ENCODE measurements around the gene PPP1R8. TPM values are rescaled to one million over a fixed set of nuclear protein-coding genes. Genes with fewer than 3 reads are reported as not detected.
"Not testable (repeated sequence)": the region's sequence is repeated elsewhere in the genome, so short reads cannot be mapped to it uniquely, and the experiment has no call there.

Gene PPP1R8
- 51.9 TPM for total RNA-seq

DNA sequence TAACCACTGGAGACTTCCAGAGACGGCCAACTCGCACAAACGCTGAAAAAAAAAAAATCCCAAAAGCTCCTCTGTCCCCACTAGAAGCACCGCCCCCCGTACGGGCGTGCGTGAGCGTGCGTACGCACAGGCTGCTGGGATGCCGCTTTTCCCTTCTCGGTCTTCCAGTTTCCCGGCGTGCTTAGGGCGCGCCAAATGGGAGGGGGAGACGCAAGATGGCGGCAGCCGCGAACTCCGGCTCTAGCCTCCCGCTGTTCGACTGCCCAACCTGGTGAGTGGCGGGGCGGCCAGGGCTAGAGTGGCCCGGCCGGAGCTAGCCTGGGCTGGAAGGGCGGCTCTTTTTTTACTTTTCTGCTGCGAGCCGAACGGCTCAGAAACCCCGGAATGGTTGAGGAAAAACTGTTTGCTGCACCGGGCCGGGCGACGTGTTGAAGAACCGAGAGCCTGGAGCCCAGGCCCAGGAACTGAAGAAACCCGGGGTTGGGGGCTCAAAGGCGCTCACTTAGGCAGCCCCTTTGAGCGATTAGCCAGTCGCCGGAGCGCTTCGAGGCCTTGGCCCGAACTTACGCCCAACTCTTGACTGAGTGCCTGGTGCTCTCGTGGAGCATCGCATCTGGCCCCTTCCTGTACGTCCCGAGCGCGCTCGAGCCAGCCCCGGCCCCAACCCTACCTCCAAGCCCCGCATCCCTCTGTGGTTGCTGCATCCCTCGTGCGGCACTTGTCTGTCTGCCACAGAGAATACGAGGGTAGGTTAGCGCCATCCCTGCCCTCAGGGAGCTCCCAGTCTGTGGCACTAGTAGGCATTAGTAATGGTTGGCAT is at the start of gene PPP1R8:
Gene PPP1R8, plus strand, starts transcription at position 162 of the 820 bp plus-strand sequence. Its CDS starts 54 bp downstream, at position 216.
- peak; percentile 85 for DNase-seq

DNA sequence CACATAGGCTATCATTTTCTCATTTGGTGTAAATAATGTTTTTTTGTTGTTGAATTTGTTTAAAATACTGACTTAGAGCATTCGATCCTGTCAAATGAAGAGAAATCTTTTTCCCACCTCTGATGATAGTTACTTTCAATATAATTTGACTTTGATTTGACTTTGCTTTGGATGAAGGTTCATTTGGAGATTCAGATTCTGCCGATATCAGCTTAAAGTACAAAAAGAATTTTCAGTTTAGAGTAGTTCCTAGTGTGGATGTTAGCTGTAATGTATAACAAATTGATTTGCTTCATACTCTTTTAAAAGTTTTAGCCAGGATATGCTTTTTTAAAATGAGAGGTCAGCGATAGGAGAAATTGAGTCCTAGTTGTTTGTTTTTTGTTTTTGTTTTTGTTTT is 47.6 kb upstream of the PPP1R8 start:
- no peak for DNase-seq

DNA sequence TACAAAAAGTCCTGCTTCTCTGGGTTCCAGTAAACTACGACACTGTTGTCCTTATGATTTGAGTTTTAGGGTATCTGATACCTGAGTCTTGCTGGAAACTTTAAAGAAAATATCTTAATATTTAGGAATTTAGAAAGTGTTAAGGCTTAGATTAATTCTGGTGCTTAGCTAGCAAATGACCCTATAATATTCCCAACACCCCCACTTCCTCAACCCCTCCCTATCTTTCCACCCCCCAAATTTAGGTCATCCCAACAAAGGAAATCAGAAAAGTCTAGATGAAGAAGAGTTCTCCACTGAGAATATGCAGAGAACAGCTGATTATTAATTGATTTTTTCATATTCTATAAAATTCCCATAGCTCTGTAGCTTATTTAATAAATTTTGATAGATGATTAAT is 45.9 kb upstream of the PPP1R8 start:
- no peak for DNase-seq

DNA sequence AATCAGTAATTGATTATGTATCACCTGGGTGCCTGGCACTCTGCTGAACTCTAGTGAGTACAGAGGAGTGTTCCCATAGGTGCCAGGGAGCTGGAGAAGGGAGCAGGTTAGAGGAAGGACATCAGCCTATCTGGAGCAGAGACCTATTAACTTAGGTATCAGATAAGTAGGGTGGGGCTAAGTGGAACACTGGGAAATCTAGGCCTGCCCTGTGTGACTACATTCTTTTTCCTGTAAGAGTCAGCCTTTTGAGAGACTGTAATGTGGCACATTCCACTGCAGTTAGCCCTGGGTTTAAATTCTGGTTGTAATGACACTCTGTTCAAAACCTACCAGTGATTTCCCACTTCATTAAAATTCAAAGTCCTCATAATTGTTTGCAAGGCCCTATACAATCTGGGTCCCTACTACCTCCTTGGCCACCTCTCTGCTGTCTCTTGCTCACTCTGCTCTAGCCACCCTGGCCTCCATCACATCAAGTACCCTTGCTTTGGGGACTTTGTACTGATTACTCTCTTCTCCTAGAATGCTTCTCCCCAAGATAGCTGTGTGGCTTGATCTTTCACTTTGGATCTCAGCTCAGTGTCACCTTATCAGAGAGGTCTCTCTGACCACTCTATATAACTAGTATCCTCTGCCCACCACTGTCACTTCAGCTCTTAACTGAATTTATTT is 44.7 kb upstream of the PPP1R8 start:
- no peak for DNase-seq

DNA sequence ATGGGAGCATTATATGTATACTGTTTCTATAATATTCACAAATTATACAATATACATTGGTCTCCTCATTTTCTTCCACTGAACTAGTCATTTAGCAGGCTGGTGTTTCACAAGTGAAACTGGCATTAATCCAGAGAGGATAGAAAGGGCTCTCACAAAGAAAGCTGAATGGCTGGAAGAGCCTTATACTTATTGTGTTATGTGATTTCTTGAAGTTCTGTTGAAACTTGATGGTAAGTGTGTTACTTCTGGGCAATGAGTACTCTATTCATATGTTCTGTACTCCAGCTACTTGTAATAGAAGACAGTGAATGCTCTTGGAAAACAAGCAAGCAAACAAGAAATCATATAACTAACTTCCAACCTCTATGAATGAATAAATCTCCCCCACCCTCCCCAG is 42.7 kb upstream of the PPP1R8 start:
- DNase-seq = no peak

DNA sequence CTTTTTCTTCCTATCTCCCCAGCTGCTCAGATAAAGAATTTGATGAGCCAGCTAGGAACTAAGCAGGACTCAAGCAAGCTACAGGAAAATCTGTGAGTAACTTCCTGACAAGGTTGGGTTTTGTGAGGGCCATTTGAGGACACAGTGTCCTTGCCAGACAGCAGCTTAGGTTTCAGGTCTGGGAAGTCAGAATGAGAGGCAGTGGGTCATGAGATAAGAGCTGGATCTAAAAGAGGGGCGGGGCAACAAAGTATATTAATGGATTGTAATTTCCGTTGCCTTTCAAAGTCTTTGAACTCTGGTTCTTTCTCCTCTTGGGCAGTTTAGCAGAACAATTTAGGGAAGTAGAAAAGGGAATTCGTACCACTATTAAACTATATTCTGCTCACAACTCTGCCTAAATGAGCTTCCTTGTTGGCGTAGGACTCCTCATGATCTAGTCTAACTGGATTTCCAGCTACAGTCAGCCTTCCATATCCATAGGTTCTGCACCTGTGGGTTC is 41.0 kb upstream of the PPP1R8 start:
- no peak for DNase-seq

DNA sequence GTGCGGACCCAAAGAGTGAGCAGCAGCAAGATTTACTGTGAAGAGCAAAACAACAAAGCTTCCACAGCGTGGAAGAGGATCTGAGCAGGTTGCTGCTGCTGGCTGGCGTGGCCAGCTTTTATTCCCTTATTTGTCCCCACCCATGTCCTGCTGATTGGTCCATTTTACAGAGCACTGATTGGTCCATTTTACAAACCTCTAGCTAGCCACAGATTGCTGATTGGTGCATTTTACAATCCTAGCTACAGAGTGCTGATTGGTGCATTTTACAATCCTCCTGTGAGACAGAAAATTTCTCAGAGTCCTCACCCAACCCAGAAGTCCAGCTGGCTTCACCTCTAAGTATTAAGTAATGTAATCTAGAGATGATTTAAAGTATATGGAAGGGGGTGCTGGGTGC is 40.3 kb upstream of the PPP1R8 start:
- not testable (repeated sequence) for DNase-seq

DNA sequence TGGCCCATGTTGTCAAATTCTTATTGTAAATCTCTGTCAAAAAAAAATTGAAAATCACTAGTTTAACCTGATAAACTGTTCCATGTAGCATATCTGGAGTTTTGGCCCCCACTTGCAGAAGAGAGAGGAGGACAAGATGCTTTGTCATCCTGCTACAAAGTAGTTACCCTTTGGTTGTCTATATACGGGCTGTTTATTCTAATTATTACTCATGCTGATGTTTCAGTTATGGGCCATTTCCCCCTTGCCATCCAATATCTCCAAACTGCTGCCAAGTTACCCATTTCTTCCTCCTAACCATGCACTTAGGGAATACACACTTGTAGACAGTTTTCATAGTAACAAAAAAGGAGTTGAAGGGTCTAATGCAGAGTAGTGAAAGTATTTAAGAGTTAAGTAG is 35.0 kb upstream of the PPP1R8 start:
- DNase-seq = no peak

DNA sequence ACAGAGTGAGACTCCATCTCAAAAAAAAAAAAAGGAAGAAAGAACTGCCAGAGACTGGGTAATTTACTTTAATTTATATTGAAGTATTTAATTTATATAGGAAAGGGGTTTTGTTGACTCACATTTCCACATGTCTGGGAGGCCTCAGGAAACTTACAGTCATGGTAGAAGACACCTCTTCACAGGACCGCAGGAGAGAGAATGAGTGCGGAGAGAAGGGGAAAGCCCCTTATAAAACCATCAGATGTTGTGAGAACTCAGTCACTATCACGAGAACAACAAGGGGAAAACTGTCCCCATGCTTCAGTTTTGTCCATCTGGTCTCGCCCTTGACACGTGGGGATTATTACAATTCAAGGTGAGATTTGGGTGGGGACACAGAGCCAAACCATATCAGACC is 25.8 kb upstream of the PPP1R8 start:
- DNase-seq = no peak

DNA sequence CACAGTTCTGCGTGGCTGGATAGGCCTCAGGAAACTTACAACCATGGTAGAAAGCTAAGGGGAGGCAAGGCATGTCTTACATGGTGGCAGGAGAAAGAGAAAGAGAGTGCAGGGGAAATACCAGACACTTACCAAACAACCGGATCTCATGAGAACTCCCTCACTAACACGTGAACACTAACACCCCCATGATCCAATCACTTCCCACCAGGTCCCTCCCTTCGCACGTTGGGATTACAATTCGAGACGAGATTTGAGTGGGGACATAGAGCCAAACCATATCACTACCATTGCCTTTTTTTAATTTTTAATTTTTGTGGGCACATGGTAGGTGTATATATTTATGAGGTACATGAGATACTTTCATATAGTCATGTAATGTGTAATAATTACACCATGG is 23.8 kb upstream of the PPP1R8 start:
- no peak for DNase-seq

DNA sequence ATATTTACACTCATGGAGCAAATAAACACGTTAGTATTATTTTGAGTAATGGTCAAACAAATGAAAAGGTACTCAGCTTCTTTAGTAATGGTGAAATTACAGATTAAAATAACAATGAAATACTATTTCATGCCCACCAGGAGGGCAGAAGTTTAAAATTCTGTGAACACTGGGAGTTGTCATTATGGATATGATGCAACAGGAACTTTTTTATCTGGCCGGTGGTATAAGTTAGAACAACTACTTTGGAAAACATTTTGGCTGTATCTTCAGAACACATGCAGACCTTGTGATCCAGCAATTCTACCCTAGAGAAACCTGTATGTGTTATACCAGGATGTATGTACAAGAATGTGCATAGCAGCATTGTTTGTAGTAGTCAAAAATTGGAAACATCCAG is 23.2 kb upstream of the PPP1R8 start:
- no peak for DNase-seq

DNA sequence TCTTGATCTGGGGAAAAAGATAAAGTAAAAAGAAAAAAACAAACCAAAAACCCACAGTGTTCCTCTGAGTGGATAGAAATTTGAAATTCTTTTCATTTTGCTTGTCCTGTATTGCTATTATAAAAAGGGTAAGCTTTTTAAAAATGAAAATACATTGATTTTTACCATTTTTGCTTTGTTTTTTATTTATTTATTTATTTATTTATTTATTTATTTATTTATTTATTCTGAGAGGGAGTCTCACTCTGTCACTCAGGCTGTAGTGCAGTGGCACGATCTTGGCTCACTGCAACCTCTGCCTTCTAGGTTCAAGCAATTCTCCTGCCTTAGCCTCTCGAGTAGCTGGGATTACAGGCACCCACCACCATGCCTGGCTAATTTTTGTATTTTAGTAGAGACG is 22.5 kb upstream of the PPP1R8 start:
- DNase-seq = not testable (repeated sequence)

DNA sequence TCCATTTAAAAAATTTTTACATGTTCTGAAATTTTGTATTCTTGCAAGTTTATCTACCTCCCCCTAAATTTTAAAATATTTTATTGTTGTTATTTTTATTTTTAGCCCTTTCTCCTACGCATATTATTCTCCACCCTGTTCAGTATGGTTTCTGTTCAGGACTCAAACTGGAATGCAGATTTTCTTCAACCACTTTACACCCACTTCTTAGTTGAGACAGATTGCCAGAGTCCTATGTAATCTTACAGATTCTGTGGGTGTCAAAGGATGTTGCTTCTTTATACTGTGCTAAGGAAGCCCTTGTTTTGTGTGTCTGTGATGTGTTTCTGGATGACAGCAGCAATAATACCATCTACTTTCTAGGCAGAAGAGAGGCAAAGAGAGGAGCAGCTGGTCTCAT is 20.7 kb upstream of the PPP1R8 start:
- DNase-seq = no peak

DNA sequence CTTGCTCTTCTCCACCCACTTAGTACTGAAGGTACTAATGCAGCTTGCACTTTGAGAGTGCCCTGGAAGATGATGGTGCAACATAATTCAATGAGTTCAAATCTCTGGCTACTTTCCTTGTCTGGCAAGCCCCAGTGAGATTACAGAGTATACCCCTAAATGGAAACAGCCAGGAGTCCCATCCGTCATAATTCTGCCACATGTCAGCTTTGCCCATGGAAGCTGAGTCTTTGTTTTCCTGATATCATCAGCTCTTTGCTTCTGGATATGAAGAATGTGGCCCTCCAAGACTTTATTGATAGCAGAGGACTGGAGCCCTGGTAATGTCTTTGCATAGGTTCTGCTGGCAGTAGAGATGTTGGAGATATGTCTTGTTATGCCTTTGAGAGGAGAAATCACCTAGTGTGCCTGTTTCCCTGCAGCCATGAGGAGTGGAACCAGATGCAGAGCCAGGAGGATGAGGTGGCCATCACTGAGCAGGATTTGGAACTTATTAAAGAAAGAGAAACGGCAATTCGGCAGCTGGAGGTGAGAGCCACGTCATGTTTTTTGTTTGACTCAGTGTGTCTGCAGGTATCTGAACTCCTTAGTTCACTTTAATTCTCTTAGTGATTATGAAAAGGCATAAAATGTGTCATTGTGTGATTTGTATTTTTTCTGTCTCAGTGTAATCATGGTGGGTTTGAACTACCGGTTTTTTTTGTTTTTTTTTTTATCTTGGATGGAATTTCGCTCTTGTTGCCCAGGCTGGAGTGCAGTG is 18.7 kb upstream of the PPP1R8 start:
- no peak for DNase-seq

DNA sequence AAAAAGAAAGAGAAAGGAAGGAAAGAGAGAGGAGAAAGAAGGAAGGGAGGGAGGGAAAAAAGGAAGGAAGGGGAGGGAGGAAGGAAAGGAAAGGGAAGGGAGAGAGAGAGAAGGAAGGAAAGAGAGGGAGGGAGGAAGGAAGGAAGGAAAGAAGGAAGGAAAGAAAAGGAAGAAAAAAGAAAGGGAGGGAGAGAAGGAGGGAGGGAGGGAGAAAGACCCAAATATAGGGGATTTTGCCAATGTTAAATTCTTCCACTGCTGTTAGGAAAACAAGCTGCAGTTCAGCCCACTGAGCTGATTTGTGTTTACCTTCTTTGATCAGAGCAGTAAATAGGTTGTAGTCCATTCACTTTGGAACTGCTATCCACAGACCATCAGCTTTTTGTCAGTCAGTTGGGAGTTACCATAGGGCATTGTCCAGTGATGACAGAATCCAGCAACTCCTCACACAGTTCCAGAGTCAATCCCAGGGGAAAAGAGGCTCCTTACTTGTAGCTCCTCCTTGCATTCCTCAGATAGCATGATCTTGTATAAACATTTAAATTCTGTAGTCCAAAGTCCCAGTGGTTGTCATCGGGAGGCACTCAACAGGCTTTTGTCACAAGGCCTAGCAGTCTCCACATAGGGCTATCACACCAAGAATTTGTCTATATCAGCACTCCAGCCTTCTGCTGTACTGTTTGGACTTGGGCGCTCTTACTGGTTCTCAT is 13.5 kb upstream of the PPP1R8 start:
- DNase-seq = no peak

DNA sequence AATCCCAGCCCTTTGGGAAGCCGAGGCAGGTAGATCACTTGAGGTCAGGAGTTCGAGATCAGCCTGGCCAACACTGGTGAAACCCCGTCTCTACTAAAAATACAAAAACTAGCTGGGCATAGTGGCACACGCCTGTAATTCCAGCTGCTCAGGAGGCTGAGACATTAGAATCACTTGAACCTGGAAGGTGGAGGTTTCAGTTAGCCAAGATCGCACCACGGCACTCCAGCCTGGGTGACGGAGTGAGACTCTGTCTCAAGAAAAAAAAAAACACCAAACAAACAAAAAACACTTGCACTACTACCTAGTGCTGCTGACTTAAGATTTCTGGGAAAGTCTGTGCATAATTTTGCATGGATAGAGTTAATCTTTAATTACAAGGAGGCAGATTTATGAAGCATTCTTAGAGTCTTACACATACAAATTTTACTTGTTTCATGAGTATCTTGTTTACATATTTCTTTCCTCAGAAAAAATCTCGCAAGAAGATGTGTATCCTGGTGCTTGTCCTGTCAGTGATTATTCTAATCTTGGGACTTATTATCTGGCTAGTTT is 8.7 kb upstream of the PPP1R8 start:
- no peak for DNase-seq

DNA sequence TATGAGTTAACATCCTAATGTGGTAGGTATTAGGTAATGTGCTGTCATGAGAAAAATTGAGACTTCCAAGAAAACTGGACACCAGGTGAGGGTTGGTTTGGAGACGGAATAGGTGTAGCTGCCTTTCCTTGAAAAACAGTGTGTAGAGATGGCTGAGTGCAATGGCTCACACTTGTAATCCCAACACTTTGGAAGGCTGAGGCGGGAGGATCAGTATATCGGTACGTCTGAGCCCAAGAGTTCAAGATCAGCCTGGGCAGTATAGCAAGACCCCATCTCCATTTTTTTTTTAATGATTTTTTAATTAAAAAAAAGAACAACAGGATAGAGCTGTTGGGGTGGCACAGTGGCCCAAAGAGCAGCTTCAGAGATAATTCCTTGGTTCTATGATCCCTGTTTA is 6.8 kb upstream of the PPP1R8 start:
- DNase-seq = no peak

DNA sequence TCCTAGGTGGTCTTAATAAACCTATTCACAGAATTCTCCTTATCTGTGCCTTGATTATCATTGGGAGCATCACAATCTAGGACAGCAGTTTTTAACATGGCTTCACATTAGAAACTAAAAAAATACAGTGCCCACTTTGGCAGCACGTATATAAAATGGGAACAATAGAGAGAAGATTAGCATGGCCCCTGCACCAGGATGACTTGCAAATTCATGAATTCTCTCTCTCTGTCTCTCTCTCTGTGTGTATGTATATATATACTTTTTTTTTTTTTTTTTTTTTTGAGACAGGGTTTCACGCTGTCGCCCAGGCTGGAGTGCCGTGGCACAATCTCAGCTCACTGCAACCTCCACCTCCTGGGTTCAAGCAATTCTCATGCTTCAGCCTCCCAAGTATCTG is 6.2 kb upstream of the PPP1R8 start:
- no peak for DNase-seq

DNA sequence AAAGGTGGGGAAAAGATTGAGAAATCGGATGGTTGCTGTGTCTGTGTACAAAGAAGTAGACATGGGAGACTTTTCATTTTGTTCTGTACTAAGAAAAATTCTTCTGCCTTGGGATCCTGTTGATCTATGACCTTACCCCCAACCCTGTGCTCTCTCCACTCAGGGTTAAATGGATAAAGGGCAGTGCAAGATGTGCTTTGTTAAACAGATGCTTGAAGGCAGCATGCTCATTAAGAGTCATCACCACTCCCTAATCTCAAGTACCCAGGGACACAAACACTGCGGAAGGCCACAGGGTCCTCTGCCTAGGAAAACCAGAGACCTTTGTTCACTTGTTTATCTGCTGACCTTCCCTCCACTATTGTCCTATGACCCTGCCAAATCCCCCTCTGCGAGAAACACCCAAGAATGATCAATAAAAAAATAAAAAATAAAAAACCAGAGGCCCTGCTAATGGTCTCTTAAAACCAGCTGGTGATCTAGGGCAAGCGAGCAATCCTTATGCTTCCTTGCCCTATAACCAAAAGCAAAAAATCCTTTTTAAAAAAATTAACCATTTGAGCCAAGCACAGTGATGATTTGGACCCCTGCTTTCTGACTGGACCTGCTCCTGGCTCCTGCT is 1.1 kb upstream of the PPP1R8 start:
- not testable (repeated sequence) for DNase-seq

DNA sequence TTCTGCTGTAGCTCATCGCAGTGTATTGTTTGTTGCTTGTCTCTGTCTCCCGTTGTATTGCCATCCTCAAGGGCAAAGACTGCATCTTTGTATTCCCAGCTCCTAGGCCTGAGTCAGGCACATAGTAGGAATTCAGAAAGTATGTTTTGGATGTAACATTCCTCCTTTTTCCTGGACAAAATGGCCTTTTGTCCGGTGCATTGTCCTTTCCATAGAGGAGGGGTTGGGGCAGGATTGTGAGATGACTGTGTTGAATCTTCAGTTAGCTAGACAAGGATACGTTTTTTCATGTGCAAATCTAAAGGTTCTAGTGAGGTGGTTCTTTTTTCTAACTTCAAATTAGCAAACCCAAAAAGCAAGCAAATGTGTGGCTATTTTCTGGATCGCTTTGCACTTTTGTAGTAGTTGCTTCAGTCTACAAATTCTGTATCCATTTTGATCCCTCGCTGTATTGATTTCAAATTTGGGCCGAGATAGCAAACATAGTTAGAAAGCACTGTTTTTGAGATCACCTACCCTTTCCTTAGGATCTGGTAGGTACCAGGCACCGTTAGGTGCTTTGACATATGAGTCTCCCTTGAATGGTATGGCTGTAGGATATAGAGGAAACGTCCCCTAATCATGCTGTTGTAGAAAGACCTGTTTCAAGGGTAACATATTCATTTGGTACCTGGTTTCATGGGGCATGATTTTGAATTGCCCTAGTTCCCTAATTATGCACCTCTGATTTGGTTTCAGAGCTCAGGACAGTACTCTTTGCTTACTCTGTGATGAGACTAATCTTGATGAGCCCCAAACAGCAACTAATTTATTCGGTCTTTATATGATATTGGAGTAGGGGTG is 1.2 kb downstream of the PPP1R8 start:
- no peak for DNase-seq

DNA sequence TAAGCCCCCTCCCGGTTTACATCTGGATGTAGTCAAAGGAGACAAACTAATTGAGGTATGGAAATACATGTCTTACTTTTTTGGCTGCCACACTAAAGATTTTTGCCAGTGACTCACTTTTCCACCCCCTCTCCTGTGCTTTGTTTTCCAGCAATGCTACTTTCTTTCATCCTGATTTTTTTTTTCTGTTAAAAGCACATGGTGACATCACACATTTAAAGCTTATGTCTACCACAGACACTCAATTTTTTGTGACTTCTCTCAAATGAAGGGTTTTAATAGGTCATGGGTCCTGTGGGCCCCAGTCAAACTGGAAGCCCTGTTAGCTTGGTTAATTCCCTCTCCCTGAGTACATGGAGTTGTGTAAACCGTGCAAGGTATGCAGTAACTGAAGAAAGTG is 2.2 kb downstream of the PPP1R8 start:
- DNase-seq = no peak
